A673 (cell line): ENCODE data around the gene IFT57.

Source experiments
- EZH2 ChIP-seq: fragments of 200-600 bp; sonication (generic); IDR thresholded peaks from 2 replicates; pipeline ENCODE4 v1.6.1; 2017; ENCODE audit warnings: borderline replicate concordance, low read depth, mild to moderate bottlenecking, mixed read lengths, antibody characterized with exemption, low read length; ENCODE audit not compliant: poor library complexity, severe bottlenecking
- TF ChIP-seq, protein P1 (sequence below): fragments of 300-800, 200-600 bp; sonication (generic); conservative IDR thresholded peaks from 2 replicates; pipeline ENCODE4 v1.5.1; 2017; ENCODE audit warnings: low read depth, mild to moderate bottlenecking, antibody characterized with exemption, low read length, moderate library complexity, mixed read lengths

DNA sequence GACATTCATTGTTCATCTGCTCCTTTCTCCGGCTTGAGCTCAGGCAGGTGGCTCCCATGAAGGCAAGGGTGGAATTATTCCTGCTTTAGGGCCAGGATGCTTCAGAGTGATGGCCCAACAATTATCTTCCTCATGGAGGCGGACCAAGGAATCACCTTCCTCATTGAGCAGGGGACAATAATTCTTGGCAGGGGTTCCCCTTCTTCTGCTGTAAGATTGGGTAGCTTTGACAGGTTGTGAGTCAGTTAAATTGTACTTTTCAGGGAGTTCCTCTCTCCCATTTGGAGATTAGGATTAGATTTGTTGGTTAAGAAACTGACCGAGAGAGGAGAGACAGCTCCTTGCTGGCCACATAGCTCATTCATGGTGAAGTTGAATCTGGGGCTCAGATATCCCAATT is 99.9 kb downstream of the IFT57 start:
- TF ChIP-seq, protein P1, sequence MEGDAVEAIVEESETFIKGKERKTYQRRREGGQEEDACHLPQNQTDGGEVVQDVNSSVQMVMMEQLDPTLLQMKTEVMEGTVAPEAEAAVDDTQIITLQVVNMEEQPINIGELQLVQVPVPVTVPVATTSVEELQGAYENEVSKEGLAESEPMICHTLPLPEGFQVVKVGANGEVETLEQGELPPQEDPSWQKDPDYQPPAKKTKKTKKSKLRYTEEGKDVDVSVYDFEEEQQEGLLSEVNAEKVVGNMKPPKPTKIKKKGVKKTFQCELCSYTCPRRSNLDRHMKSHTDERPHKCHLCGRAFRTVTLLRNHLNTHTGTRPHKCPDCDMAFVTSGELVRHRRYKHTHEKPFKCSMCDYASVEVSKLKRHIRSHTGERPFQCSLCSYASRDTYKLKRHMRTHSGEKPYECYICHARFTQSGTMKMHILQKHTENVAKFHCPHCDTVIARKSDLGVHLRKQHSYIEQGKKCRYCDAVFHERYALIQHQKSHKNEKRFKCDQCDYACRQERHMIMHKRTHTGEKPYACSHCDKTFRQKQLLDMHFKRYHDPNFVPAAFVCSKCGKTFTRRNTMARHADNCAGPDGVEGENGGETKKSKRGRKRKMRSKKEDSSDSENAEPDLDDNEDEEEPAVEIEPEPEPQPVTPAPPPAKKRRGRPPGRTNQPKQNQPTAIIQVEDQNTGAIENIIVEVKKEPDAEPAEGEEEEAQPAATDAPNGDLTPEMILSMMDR, result no peak
- TF ChIP-seq EZH2, result no peak
